Peyer's patch (tissue), 4 donors: ENCODE data around the gene NOL8. TPM values are rescaled to one million over a fixed set of nuclear protein-coding genes. Genes with fewer than 3 reads are reported as not detected.

Experiments
- DNase-seq, 3 donors: peaks; one replicate each; pipeline ENCODE4 v3.0.0-alpha.2; 2017 to 2019
- H3K27ac ChIP-seq, 4 donors: fragments of 200-600 bp; sonication (generic); one replicate each; pipeline ENCODE4 v1.5.1; 2016 to 2019
- H3K27me3 ChIP-seq, 2 donors: fragments of 200-600 bp; sonication (generic); one replicate each; pipeline ENCODE4 v1.5.1; 2019
- H3K36me3 ChIP-seq, 3 donors: fragments of 200-600 bp; sonication (generic); one replicate each; pipeline ENCODE4 v1.5.1; 2016 to 2019
- H3K4me1 ChIP-seq, 4 donors: fragments of 200-600 bp; sonication (generic); one replicate each; pipeline ENCODE4 v1.5.1; 2016 to 2019
- H3K4me3 ChIP-seq, 4 donors: fragments of 200-600 bp; sonication (generic); 1 replicate in 3 of 4; 2 replicates in 1 of 4; pipeline ENCODE4 v1.5.1; 2016 to 2019; ENCODE audit warnings: mild to moderate bottlenecking in 1 of 4
- H3K9me3 ChIP-seq, 4 donors: fragments of 200-600 bp; sonication (generic); one replicate each; pipeline ENCODE4 v1.5.1; 2016 to 2019; ENCODE audit warnings: mild to moderate bottlenecking in 1 of 4
- CTCF ChIP-seq, 6 experiments: fragments of 450-650 bp in 4 of 6; fragments of 200-600 bp in 2 of 6; sonication (generic) in 1 of 6; IDR thresholded peaks; one replicate each; pipeline ENCODE4 v1.5.1; 2017 to 2019; ENCODE audit warnings: antibody characterized with exemption in 6 of 6, mild to moderate bottlenecking in 3 of 6, moderate library complexity in 1 of 6
- POLR2A ChIP-seq, 2 donors: fragments of 450-650 bp; IDR thresholded peaks; one replicate each; pipeline ENCODE4 v1.5.1; 2017; ENCODE audit warnings: antibody characterized with exemption in 2 of 2, mild to moderate bottlenecking in 2 of 2, moderate library complexity in 2 of 2
- total RNA-seq, 4 donors: library from RNA; depleted of rRNA; stranded (reverse); fragments of >200 nt; gene quantifications; one replicate each; pipeline ENCODE4 v1.1.0, GENCODE V29; 2016

The NOL8 gene
- total RNA-seq, 4 donors from 2014 or later = 25.8 to 94.1 (median 31.3) TPM

GRCh38 chr9:92278110-92278509, 47.0 kb downstream of the NOL8 start:
- no peak overlapping the region for H3K27ac ChIP-seq
- H3K9me3 ChIP-seq = no peaks in the 10 kb centered on the region
- TF ChIP-seq POLR2A (IDR thresholded peaks at IDR 0.05) (no peak), CTCF (IDR thresholded peaks at IDR 0.05) (no peak)
- DNase-seq = no peak
- no peak overlapping the region for H3K4me3 ChIP-seq
- no peaks in the 10 kb centered on the region for H3K4me1 ChIP-seq
- H3K27me3 ChIP-seq = no peaks in the 10 kb centered on the region
- H3K36me3 ChIP-seq = peaks cover 0 to 95% (median 0%) of the 10 kb centered on the region in 3 donors

- DNase-seq = no peak
- no peaks in the 10 kb centered on the region for H3K4me1 ChIP-seq
- no peaks in the 10 kb centered on the region for H3K9me3 ChIP-seq
- no peaks in the 10 kb centered on the region for H3K27me3 ChIP-seq
- H3K4me3 ChIP-seq = no peak overlapping the region
- H3K36me3 ChIP-seq = peaks cover 0 to 96% (median 0%) of the 10 kb centered on the region in 3 donors
- TF ChIP-seq POLR2A (IDR thresholded peaks at IDR 0.05) (no peak), CTCF (IDR thresholded peaks at IDR 0.05) (no peak)
- no peak overlapping the region for H3K27ac ChIP-seq
These were observed 48.7 kb downstream of the NOL8 start for GRCh38 chr9:92276331-92277032.

GRCh38 chr9:92275541-92275940, 49.6 kb downstream of the NOL8 start:
- no peak for DNase-seq
- Histone ChIP-seq H3K36me3 (peaks cover 0 to 98% (median 3%) of the 10 kb centered on the region in 3 donors), H3K4me3 (no peak overlapping the region), H3K4me1 (no peaks in the 10 kb centered on the region), H3K27me3 (no peaks in the 10 kb centered on the region), H3K9me3 (no peaks in the 10 kb centered on the region), H3K27ac (no peak overlapping the region)
- TF ChIP-seq CTCF (IDR thresholded peaks at IDR 0.05) (no peak), POLR2A (IDR thresholded peaks at IDR 0.05) (no peak)

- Histone ChIP-seq H3K27ac (no peak overlapping the region), H3K36me3 (peaks cover 0 to 97% (median 4%) of the 10 kb centered on the region in 3 donors), H3K27me3 (no peaks in the 10 kb centered on the region), H3K9me3 (no peaks in the 10 kb centered on the region), H3K4me1 (no peaks in the 10 kb centered on the region), H3K4me3 (no peak overlapping the region)
- no peak for DNase-seq
- TF ChIP-seq CTCF (IDR thresholded peaks at IDR 0.05) = no peak
- no peak for TF ChIP-seq POLR2A (IDR thresholded peaks at IDR 0.05)
These were observed 54.6 kb downstream of the NOL8 start for GRCh38 chr9:92270511-92270910.

GRCh38 chr9:92266486-92266885, 58.7 kb downstream of the NOL8 start:
- Histone ChIP-seq H3K27me3 (no peaks in the 10 kb centered on the region), H3K4me3 (no peak overlapping the region), H3K9me3 (no peaks in the 10 kb centered on the region), H3K27ac (no peak overlapping the region), H3K36me3 (peaks cover 0 to 98% (median 4%) of the 10 kb centered on the region in 3 donors), H3K4me1 (no peaks in the 10 kb centered on the region)
- no peak for DNase-seq
- no peak for TF ChIP-seq CTCF (IDR thresholded peaks at IDR 0.05)
- TF ChIP-seq POLR2A (IDR thresholded peaks at IDR 0.05) = no peak
